GM21825 (cell line): Measurements from ENCODE around the gene UNC80.
"Not testable (repeated sequence)": the region's sequence is repeated elsewhere in the genome, so short reads cannot be mapped to it uniquely, and the experiment has no call there.

Experiments
- ATAC-seq: cut with Tn5 transposase; IDR thresholded peaks from one replicate; pipeline ENCODE4 v1.9.1; 2021; ENCODE audit warnings: mild to moderate bottlenecking, moderate library complexity; ENCODE audit not compliant: unreplicated experiment

Gene UNC80

GRCh38 chr2:209771474-209772289 is at the start of gene UNC80:
UNC80 (plus strand) TSS chr2:209771832; CDS start chr2:209772073, 241 bp downstream.
- ATAC-seq: no peak

GRCh38 chr2:209726311-209726710 is 45.3 kb upstream of the UNC80 start:
- ATAC-seq: no peak

- no peak for ATAC-seq
Observed at GRCh38 chr2:209727077-209727476, 44.6 kb upstream of the UNC80 start.

DNA sequence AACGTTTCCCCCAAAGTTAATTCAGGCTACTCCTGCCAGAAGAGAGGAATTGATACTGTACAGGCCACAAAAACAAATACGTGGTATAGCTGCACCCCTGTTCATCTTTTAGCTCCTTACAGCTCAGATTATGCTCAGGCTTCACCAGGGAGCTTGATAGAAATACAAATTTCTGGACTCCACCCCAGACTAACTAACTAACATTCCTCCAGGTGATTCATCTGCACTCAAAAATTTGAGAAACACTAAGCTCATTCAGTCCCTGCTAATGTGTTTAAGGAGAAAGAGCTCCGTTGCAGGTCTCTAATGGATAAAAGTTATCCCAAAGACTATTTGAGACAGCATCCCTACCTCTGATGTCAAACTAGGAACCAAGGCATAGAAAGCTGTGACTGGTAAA is 36.8 kb upstream of the UNC80 start:
- ATAC-seq: no peak

- no peak for ATAC-seq
Observed at GRCh38 chr2:209741953-209742352, 29.7 kb upstream of the UNC80 start.

DNA sequence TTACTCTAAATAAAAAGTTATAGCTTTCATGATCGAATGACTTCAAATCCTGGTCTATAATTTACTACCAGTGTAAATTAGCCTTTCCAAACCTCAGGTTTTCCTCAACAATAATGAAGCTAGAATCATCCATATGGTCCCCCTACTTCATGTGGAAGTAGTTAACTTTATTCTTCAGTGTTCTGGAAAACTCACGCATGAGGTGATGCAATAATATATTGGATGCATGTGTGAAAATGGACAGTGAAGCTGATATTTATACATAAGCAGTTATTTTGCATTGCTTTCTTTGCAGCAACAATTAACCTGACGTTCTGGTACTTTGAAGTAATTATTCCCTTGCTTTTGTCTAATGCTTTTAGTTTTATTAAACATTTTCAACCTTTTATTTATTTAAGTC is 18.6 kb upstream of the UNC80 start:
- ATAC-seq: no peak

DNA sequence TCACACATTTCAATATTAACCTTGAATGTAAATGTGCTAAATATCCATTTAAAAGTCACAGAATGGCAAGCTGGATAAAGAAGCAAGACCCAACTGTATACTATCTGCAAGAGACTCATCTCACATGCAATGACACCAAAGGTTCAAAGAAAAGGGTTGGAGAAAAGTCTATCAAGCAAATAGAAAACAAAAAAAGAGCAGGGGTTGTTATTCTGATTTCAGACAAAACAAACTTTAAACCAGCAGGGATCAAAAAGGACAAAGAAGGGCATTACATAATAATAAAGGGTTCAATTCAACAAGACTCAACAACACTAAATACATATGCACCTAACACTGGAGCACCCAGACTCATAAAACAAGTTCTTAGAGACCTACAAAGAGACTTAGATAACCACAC is 14.5 kb upstream of the UNC80 start:
- no peak for ATAC-seq

DNA sequence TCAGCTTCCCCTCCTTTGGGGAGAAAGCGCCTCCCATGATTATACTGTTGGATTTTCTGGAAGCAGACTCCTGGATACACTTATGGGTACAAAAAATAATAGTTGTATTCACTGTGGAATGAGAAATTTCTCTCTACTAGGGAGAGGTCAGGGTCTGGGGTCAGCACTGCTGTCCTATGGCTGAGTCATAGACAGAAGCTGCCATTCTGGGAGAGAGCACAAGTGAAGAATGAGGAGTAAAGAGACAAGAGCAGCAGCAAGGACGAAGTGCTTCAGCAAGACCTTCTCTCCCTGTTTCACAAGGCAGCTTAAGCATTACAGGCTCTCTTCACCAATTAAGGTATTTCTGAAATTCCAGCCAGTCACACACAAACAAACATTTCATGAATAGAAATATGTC is 10.1 kb upstream of the UNC80 start:
- no peak for ATAC-seq

GRCh38 chr2:209762563-209762962 is 9.1 kb upstream of the UNC80 start:
- no peak for ATAC-seq

DNA sequence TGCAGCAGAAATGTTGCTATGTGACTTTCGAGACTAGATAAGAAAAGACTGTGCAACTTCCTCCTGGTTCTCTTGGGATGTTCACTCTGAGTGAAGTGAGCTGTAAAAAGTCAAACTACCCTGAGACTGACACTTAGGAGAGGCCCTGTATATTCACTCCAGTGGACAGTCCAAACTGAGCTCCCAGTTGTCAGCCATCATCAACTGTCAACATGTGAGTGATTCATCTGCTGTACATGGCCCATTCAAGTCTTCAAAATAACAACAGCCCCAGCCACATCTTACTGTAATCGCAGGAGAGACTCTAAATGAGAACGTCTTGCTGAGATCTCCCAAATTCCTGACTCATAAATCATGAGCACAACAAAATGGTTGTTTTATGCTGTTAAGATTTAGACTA is 8.5 kb upstream of the UNC80 start:
- ATAC-seq: no peak

GRCh38 chr2:209766613-209767012 is 5.0 kb upstream of the UNC80 start:
- no peak for ATAC-seq

DNA sequence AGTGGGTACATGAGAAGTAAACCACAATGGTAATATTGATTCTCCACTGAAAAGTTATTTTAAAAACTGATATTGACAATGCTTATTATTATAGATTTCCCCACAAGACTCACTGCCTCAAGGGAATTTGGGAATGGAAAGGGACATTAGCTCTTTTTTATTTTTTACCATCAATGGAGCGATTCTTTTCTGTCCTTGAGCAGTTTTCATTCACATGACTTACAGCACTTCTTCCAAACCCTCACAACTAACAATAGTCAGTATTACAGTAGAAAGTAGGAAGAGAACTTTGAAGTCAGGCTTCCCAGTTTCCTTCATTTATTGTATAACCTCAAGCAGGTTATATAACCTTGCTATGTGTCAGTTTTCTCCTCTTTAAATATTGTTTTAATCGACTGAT is 4.3 kb upstream of the UNC80 start:
- ATAC-seq: no peak

GRCh38 chr2:209768557-209768956 is 3.1 kb upstream of the UNC80 start:
- ATAC-seq: no peak

DNA sequence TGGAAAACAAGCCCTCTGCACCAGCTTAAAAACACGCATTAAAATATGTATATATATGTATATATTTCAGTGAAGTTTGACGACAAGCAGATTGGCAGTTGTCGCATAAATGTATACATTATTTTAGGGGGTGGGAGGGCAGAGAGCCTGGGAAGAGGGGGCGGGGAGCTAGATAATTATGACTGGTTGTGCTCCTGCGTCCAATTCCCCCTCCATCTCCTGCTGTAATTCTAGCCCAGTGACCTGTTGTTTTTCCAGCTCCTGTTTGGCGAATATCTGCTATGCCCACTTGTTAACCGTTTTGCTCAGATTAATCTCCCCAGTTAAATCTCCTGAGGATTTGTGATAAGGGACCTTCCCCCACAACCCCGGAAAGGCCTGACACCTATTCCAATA is 656 bp downstream of the UNC80 start:
- ATAC-seq: no peak

DNA sequence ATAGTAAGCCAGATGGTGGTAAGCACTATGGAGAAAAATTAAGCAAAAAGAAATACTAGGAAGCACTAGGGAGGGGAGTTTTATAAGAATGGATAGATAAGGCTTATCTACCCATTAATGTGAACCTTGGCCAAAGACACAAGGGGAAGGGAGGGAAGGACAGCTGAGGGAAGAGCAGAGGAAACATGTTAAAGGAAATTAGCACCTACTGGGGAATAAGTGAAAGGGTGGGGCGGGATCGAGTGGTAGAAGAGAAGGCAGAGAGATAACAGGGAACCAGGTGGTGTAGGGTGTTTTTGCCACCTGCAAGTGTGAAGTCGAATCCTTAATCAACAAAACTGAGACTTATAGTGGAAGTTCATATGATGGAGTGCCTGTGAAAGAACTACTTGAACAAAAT is 1.7 kb downstream of the UNC80 start:
- ATAC-seq: no peak

DNA sequence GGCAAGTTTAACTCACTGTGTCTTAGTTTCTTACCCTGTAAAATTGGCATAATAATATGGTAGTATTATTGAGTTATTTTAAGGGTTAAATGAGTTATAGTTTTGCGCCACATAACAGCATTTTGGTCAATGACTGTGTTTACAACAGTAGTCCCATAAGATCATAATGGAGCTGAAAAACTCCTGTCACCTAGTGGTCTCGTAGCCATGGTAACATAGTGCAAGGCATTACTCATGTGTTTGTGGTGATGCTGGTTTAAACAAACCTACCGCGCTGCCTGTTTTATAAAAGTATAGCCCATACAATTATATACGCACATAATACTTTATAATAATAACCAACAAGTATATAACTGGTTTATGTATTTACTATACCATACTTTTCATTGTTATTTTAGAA is 15.8 kb downstream of the UNC80 start:
- no peak for ATAC-seq

DNA sequence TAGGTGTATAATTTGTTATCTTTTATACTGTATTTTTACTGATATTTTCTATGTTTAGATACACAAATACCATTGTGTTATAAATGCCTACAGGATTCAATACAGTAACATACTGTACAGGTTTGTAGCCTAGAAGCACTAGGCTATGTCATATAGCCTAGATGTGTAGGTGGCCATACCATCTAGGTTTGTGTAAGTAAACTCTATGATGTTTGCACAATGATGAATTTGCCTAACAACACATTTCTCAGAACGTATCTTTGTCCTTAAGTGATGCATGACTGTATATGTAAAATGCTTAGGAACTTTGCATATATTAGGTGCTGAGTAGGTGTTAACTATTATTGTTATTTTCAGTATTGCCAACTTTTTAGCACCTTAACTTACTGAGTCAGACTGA is 17.3 kb downstream of the UNC80 start:
- ATAC-seq: no peak

- ATAC-seq: no peak
Observed at GRCh38 chr2:209790066-209790728, 18.6 kb downstream of the UNC80 start.

- ATAC-seq: no peak
Observed at GRCh38 chr2:209791151-209791550, 19.5 kb downstream of the UNC80 start.

- ATAC-seq: not testable (repeated sequence)
Observed at GRCh38 chr2:209795425-209795824, 23.8 kb downstream of the UNC80 start.

GRCh38 chr2:209805351-209805750 is 33.7 kb downstream of the UNC80 start:
- no peak for ATAC-seq

GRCh38 chr2:209806318-209806717 is 34.7 kb downstream of the UNC80 start:
- no peak for ATAC-seq

- no peak for ATAC-seq
Observed at GRCh38 chr2:209808521-209808920, 36.9 kb downstream of the UNC80 start.
